ENCODE results near the gene CIAO2B.
"Not testable (repeated sequence)": the region's sequence is repeated elsewhere in the genome, so short reads cannot be mapped to it uniquely, and the experiment has no call there.

CIAO2B gene

GRCh38 chr16:66934138-66934838, at the start of gene CIAO2B:
Gene CIAO2B (minus strand): TSS chr16:66934402. CDS start chr16:66934364, 38 bp downstream.
- peak; percentile 90 for DNase-seq (ENCODE audit: low read depth)

DNA sequence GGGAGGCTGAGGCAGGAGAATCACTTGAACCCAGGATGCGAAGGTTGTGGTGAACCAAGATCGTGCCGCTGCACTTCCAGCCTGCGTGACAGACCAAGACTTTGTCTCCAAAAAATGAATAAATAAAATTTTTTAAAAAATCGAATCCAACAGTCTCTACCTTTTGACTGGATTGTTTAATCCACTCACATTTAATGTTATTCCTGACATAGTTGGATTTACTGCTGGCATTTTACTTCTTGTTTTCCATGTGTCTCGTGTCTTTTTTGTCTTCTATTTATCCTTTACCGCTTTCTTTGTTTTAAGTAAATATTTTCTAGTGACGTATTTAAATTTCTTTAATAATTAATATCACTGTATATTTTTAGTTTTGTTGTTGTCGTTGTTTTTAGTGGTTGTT, 48.8 kb upstream of the CIAO2B start:
- DNase-seq (ENCODE audit: low read depth), result no peak

GRCh38 chr16:66979011-66979717, 45.0 kb upstream of the CIAO2B start:
- peak; percentile 17 for DNase-seq (ENCODE audit: low read depth)

GRCh38 chr16:66977341-66978113, 43.3 kb upstream of the CIAO2B start:
- DNase-seq (ENCODE audit: low read depth), result peak; percentile 89

DNA sequence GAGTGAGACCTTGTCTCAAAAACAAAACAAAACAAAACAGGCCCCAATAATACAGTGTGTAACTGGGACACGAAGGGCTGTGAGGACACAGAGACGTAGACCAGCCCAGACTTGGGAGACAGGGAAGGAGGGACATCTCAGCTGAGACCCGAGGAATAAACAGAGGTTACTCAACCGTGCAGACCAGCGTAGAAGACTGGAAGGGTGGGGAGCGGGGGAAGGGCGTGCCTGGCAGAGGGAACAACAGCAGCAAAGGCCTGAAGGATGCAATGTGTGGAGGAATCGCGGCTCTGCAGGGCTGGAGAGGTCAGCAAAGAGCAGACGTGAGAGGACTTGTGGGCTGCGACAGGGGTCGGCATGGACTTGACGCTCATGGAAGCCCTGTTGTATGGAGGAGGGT, 42.5 kb upstream of the CIAO2B start:
- no peak for DNase-seq (ENCODE audit: low read depth)

DNA sequence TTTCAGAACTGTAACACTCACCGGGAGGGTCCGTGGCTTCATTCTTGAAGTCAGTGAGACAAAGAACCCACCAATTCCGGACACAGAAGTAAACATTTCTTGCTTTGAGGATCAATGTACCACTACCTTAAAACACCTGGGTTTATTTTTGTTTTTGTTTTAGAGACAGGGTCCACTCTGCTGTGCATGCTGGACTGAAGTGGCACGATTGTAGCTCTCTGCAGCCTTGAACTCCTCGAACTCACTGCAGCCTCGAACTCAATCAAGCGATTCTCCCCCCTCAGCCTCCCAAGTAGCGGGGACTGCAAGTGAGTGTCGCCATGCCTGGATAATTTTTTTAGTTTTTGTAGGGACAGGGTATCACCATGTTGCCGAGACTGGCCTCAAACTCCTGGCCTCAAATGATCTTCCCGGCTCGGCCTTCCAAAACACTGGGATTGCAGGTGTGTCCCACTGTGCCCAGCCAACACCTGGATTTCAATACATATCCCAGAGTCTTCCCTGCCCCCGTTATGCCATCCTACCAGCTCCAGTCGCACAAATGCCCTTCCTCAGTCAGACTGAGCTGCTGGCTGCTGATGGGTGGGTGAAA, 41.2 kb upstream of the CIAO2B start:
- DNase-seq (ENCODE audit: low read depth), result no peak

GRCh38 chr16:66974932-66975246, 40.7 kb upstream of the CIAO2B start:
- DNase-seq (ENCODE audit: low read depth), result not testable (repeated sequence)

DNA sequence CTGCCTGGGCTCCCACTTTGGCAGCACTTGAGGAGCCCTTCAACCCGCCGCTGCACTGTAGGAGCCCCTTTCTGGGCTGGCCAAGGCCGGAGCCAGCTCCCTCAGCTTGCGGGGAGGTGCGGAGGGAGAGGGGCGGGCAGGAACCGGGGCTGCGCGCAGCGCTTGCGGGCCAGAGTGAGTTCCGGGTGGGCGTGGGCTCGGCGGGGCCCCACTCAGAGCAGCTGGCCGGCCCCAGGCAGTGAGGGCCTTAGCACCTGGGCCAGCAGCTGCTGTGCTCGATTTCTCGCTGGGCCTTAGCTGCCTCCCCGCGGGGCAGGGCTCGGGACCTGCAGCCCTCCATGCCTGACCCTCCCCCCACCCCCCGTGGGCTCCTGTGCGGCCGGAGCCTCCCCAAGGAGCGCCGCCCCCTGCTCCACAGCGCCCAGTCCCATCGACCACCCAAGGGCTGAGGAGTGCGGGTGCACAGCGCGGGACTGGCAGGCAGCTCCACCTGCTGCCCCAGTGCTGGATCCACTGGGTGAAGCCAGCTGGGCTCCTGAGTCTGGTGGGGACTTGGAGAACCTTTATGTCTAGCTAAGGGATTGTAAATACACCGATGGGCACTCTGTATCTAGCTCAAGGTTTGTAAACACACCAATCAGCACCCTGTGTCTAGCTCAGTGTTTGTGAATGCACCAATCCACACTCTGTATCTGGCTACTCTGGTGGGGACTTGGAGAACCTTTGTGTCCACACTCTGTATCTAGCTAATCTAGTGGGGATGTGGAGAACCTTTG, 40.1 kb upstream of the CIAO2B start:
- DNase-seq (ENCODE audit: low read depth), result not testable (repeated sequence)

DNA sequence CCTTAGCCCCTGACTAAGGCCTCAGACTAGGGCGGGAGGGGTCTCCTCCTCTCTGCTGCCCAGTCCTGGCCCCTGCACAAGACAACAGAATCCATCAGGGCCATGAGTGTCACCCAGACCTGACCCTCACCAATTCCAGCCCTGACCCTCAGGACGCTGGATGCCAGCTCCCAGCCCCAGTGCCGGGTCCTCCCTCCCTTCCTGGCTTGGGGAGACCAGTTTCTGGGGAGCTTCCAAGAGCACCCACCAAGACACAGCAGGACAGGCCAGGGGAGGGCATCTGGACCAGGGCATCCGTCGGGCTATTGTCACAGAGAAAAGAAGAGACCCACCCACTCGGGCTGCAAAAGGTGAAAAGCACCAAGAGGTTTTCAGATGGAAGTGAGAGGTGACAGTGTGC, 39.5 kb upstream of the CIAO2B start:
- no peak for DNase-seq (ENCODE audit: low read depth)

DNA sequence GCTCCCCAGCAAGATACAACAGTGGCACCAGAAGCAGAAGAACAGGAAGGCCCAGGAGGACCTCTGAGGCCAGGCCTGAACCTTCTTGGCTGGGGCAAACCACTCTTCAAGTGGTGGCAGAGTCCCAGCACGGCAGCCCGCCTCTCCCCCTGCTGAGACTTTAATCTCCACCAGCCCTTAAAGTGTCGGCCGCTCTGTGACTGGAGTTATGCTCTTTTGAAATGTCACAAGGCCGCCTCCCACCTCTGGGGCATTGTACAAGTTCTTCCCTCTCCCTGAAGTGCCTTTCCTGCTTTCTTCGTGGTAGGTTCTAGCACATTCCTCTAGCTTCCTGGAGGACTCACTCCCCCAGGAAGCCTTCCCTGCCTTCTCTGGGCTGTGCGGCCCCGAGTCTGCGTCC, 38.8 kb upstream of the CIAO2B start:
- DNase-seq (ENCODE audit: low read depth), result no peak

DNA sequence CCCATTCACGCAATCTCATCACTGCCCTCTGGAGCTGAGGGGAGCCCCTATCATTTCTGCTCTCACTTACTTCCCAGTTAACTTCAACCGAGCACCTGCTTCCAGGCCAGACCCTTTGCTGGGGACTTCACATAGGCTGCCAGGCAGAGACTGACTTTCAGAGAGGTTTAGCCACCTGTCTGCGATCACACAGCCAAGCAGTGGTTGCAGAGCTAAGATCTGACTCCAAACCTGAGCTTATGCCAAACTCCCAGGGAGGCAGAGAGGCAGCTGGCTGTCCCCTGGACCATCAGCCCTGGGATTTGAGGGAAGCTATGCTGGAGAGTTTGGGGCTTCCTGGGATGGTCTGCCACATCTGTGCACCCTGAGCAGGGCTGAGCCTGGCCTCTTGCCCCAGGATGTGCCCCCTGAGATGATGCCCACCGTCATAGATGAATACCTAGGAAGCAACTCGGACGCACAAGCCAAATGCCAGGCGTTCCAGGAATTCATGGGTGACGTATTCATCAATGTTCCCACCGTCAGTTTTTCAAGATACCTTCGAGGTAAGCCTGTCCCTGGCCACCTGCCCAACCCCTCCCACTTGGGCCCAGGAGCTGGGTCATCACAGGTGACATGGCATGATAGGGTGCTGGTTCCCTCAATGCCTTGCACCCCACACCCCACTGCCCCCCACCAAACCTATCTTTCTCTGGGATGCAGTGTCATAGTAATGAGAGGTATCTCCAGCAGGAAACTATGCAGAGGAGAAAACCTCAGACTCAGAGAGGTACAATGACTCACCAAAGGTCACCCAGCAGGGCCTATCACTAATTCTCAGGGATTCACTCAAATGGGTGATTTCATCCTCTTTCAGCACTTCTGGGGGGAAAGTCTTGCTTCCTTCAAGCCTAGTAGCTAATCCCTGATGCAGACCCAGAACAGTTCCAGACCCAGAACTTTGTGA, 36.8 kb upstream of the CIAO2B start:
- peak; percentile 91 for DNase-seq (ENCODE audit: low read depth)

- no peak for DNase-seq (ENCODE audit: low read depth)
Observed at GRCh38 chr16:66968847-66969246, 34.6 kb upstream of the CIAO2B start.

- no peak for DNase-seq (ENCODE audit: low read depth)
Observed at GRCh38 chr16:66964049-66964448, 29.8 kb upstream of the CIAO2B start.

GRCh38 chr16:66961914-66962313, 27.7 kb upstream of the CIAO2B start:
- DNase-seq (ENCODE audit: low read depth), result no peak

DNA sequence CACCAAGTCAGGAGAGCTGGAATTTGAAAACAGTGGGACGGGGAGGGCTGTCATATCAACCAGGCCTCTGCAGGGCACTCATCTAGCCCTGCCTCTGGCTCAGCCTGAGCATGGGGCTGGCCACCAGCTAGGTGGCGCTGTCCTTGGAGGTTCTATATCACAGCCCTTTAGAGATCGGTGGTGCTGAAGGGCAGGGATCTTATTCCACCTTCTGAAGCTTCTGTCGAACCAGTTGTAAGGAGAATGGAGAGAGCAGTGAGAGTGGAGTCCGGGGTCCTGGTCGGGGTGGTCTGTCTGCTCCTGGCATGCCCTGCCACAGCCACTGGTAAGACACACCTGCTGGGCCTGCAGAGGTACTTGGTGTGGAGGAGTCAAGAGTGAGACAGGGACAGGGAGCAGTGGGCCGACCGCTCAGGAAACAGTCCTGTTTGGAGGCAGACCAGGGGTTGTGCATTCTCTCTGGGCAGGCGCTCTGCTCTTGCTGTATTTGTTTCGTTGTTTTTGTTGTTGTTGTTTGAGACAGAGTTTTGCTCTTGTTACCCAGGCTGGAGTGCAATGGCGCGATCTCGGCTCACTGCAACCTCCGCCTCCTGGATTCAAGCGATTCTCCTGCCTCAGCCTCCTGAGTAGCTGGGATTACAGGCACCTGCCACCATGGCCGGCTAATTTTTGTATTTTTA, 27.0 kb upstream of the CIAO2B start, which contains the start of gene CES3:
TSS of gene CES3 (plus strand) at position 202 of the 680 bp plus-strand sequence. CDS start at position 244, 42 bp downstream.
- DNase-seq (ENCODE audit: low read depth), result peak; percentile 81

GRCh38 chr16:66960270-66960669, 26.1 kb upstream of the CIAO2B start:
- no peak for DNase-seq (ENCODE audit: low read depth)

GRCh38 chr16:66959704-66960161, 25.5 kb upstream of the CIAO2B start:
- DNase-seq (ENCODE audit: low read depth), result no peak

DNA sequence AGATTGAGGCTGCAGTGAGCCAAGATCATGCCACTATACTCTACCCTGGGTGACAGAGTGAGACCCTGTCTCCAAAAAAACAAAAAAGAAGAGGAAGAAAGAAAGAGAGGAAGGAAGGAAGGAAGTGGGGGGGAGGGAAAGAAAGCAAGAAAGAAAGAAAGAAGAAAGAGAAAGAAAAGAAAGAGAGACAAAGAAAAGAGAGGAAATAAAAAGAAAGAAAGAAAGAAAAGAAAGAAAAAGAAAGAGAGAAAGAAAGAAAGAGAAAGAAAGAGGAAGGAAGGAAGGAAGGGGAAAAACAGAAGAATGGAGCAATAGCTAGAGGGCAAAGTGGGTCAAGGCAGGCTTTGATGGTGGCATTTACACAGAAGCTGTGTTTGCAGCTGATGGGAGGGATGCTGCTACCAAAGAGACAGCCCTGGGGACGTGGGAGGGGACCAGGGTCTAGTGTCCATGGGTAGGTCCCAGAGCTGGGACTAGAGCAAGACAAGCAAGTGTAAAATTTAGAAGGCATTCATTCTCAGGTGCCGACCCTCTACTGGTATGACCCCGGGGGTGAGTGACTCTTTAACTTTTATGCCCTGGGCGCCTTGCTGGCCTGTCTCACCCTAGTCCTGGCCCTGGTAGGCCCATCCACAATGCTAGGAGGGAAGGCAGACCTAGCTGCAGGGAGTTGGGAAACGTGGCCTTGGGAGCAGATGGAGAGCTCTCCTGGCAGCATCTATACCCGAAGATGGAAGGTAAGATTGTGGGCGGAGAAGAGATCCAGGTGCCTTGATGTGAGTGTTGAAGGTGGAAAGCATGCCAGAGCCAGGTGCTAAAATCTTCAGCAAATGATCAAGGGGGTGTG, 24.9 kb upstream of the CIAO2B start:
- DNase-seq (ENCODE audit: low read depth), result no peak

DNA sequence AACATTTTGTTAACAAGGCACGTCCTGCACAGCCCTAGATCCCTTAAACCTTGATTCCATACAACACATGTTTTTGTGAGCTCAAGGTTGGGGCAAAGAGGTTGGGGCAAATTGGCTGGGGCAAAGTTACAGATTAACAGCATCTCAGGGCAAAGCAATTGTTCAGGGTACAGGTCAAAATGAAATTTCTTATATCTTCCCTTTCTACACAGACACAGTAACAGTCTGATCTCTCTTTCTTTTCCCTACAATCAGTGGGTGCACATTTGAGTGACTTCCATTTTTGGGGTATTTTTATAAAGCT, 21.9 kb upstream of the CIAO2B start:
- DNase-seq (ENCODE audit: low read depth), result not testable (repeated sequence)
